ENCODE data around the gene FBXO48.

Gene FBXO48

GRCh38 chr2:68476454-68476853 is 9.4 kb upstream of the FBXO48 start:
- Histone ChIP-seq H3K4me1 (ENCODE audit: insufficient read depth, low read length) (no peaks in the 10 kb centered on the region), H4K20me1 (ENCODE audit: insufficient read depth, low read length) (no peaks in the 10 kb centered on the region), H2AFZ (ENCODE audit: low read depth, low read length) (no peak overlapping the region), H3K79me2 (ENCODE audit: insufficient read depth, low read length) (peaks cover 6% of the 10 kb centered on the region; the same call in 1 of the 2 replicates), H3K36me3 (ENCODE audit: insufficient read depth, low read length) (no peaks in the 10 kb centered on the region), H3K9me3 (ENCODE audit: insufficient read depth, low read length, severe bottlenecking) (no peaks in the 10 kb centered on the region), H3K27ac (ENCODE audit: low read length) (no peak overlapping the region), H3K27me3 (ENCODE audit: insufficient read depth, low read length, poor library complexity) (no peaks in the 10 kb centered on the region), H3K9ac (ENCODE audit: low read depth, low read length) (no peak overlapping the region), H3K4me2 (ENCODE audit: insufficient read depth, low read length) (no peak overlapping the region), H3K4me3 (ENCODE audit: low read depth in 1 of 2, low read length in 2 of 2) (no peak overlapping the region)
- TF ChIP-seq CTCF (IDR thresholded peaks at IDR 0.05; ENCODE audit: borderline replicate concordance, extremely low read depth, low read length, poor library complexity, severe bottlenecking) (no peak), EZH2 (IDR thresholded peaks at IDR 0.05; ENCODE audit: borderline replicate concordance, low read depth, low read length, severe bottlenecking) (no peak)
- no peak for DNase-seq
- no peak for ATAC-seq (ENCODE audit: insufficient read depth, low read depth)

GRCh38 chr2:68475576-68475975 is 8.5 kb upstream of the FBXO48 start:
- Histone ChIP-seq H3K4me1 (ENCODE audit: insufficient read depth, low read length) (no peaks in the 10 kb centered on the region), H3K27me3 (ENCODE audit: insufficient read depth, low read length, poor library complexity) (no peaks in the 10 kb centered on the region), H3K4me3 (ENCODE audit: low read depth in 1 of 2, low read length in 2 of 2) (no peak overlapping the region), H4K20me1 (ENCODE audit: insufficient read depth, low read length) (no peaks in the 10 kb centered on the region), H3K4me2 (ENCODE audit: insufficient read depth, low read length) (no peak overlapping the region), H3K27ac (ENCODE audit: low read length) (no peak overlapping the region), H3K9me3 (ENCODE audit: insufficient read depth, low read length, severe bottlenecking) (no peaks in the 10 kb centered on the region), H3K36me3 (ENCODE audit: insufficient read depth, low read length) (no peaks in the 10 kb centered on the region), H2AFZ (ENCODE audit: low read depth, low read length) (no peak overlapping the region), H3K79me2 (ENCODE audit: insufficient read depth, low read length) (peaks cover 12% of the 10 kb centered on the region; the same call in 1 of the 2 replicates), H3K9ac (ENCODE audit: low read depth, low read length) (no peak overlapping the region)
- ATAC-seq (ENCODE audit: insufficient read depth, low read depth) (no peak), DNase-seq (no peak)
- no peak for TF ChIP-seq CTCF (IDR thresholded peaks at IDR 0.05; ENCODE audit: borderline replicate concordance, extremely low read depth, low read length, poor library complexity, severe bottlenecking)
- TF ChIP-seq EZH2 (IDR thresholded peaks at IDR 0.05; ENCODE audit: borderline replicate concordance, low read depth, low read length, severe bottlenecking), result no peak

- H3K79me2 ChIP-seq (ENCODE audit: insufficient read depth, low read length), result peaks cover 13% of the 10 kb centered on the region; the same call in 1 of the 2 replicates
- no peaks in the 10 kb centered on the region for H3K36me3 ChIP-seq (ENCODE audit: insufficient read depth, low read length)
- H3K9me3 ChIP-seq (ENCODE audit: insufficient read depth, low read length, severe bottlenecking), result no peaks in the 10 kb centered on the region
- ATAC-seq (ENCODE audit: insufficient read depth, low read depth) (no peak), DNase-seq (no peak)
- no peaks in the 10 kb centered on the region for H3K4me1 ChIP-seq (ENCODE audit: insufficient read depth, low read length)
- H4K20me1 ChIP-seq (ENCODE audit: insufficient read depth, low read length), result no peaks in the 10 kb centered on the region
- H3K27ac ChIP-seq (ENCODE audit: low read length), result no peak overlapping the region
- H2AFZ ChIP-seq (ENCODE audit: low read depth, low read length), result no peak overlapping the region
- H3K9ac ChIP-seq (ENCODE audit: low read depth, low read length), result no peak overlapping the region
- H3K4me3 ChIP-seq (ENCODE audit: low read depth in 1 of 2, low read length in 2 of 2), result no peak overlapping the region
- TF ChIP-seq EZH2 (IDR thresholded peaks at IDR 0.05; ENCODE audit: borderline replicate concordance, low read depth, low read length, severe bottlenecking), result no peak
- no peak for TF ChIP-seq CTCF (IDR thresholded peaks at IDR 0.05; ENCODE audit: borderline replicate concordance, extremely low read depth, low read length, poor library complexity, severe bottlenecking)
- H3K4me2 ChIP-seq (ENCODE audit: insufficient read depth, low read length), result no peak overlapping the region
- H3K27me3 ChIP-seq (ENCODE audit: insufficient read depth, low read length, poor library complexity), result no peaks in the 10 kb centered on the region
Observed at GRCh38 chr2:68475110-68475509, 8.0 kb upstream of the FBXO48 start.
